ENCODE measurements around the gene DGKG. TPM values are rescaled to one million over a fixed set of nuclear protein-coding genes. Genes with fewer than 3 reads are reported as not detected.

The DGKG gene
- total RNA-seq, 1 donor from 2014 or later, result 0.04 TPM

- Mint-ChIP-seq H3K27me3 (ENCODE audit: low read depth) (peaks cover 98% of the 10 kb centered on the region), H3K4me3 (no peak overlapping the region), H3K4me1 (peaks cover 7% of the 10 kb centered on the region), H3K27ac (no peak overlapping the region), H3K36me3 (no peaks in the 10 kb centered on the region), H3K9me3 (no peaks in the 10 kb centered on the region)
- no peak for TF ChIP-seq CTCF (IDR thresholded peaks at IDR 0.05; ENCODE audit: unreplicated experiment)
- no peak for DNase-seq (ENCODE audit: low spot score in 2 of 2, unreplicated experiment in 2 of 2)
These were observed 3.4 kb upstream of the DGKG start for GRCh38 chr3:186365202-186365974.

GRCh38 chr3:186362988-186363387 is 954 bp upstream of the DGKG start:
- no peak overlapping the region for H3K4me3 Mint-ChIP-seq
- no peaks in the 10 kb centered on the region for H3K9me3 Mint-ChIP-seq
- no peak overlapping the region for H3K27ac Mint-ChIP-seq
- no peak for DNase-seq (ENCODE audit: low spot score in 2 of 2, unreplicated experiment in 2 of 2)
- peaks cover 7% of the 10 kb centered on the region for H3K4me1 Mint-ChIP-seq
- TF ChIP-seq CTCF (IDR thresholded peaks at IDR 0.05; ENCODE audit: unreplicated experiment), result no peak
- H3K27me3 Mint-ChIP-seq (ENCODE audit: low read depth), result peaks cover 99% of the 10 kb centered on the region
- H3K36me3 Mint-ChIP-seq, result no peaks in the 10 kb centered on the region

- H3K27ac Mint-ChIP-seq, result no peak overlapping the region
- H3K4me3 Mint-ChIP-seq, result peak overlapping the region; percentile 30
- no peaks in the 10 kb centered on the region for H3K9me3 Mint-ChIP-seq
- no peaks in the 10 kb centered on the region for H3K36me3 Mint-ChIP-seq
- H3K4me1 Mint-ChIP-seq, result peaks cover 7% of the 10 kb centered on the region
- peaks cover 98% of the 10 kb centered on the region for H3K27me3 Mint-ChIP-seq (ENCODE audit: low read depth)
- no peak for TF ChIP-seq CTCF (IDR thresholded peaks at IDR 0.05; ENCODE audit: unreplicated experiment)
- DNase-seq (ENCODE audit: low spot score in 2 of 2, unreplicated experiment in 2 of 2), result no peak
These were observed 456 bp upstream of the DGKG start for GRCh38 chr3:186362537-186362842.

GRCh38 chr3:186361246-186361761 is 730 bp downstream of the DGKG start:
- H3K9me3 Mint-ChIP-seq, result no peaks in the 10 kb centered on the region
- no peak for DNase-seq (ENCODE audit: low spot score in 2 of 2, unreplicated experiment in 2 of 2)
- peak overlapping the region; percentile 35 for H3K4me3 Mint-ChIP-seq
- no peaks in the 10 kb centered on the region for H3K36me3 Mint-ChIP-seq
- no peak overlapping the region for H3K27ac Mint-ChIP-seq
- H3K27me3 Mint-ChIP-seq (ENCODE audit: low read depth), result peaks cover 98% of the 10 kb centered on the region
- TF ChIP-seq CTCF (IDR thresholded peaks at IDR 0.05; ENCODE audit: unreplicated experiment), result no peak
- peaks cover 7% of the 10 kb centered on the region for H3K4me1 Mint-ChIP-seq

- Mint-ChIP-seq H3K4me3 (no peak overlapping the region), H3K4me1 (peaks cover 7% of the 10 kb centered on the region), H3K27me3 (ENCODE audit: low read depth) (peaks cover 98% of the 10 kb centered on the region), H3K9me3 (no peaks in the 10 kb centered on the region), H3K27ac (no peak overlapping the region), H3K36me3 (no peaks in the 10 kb centered on the region)
- DNase-seq (ENCODE audit: low spot score in 2 of 2, unreplicated experiment in 2 of 2), result no peak
- TF ChIP-seq CTCF (IDR thresholded peaks at IDR 0.05; ENCODE audit: unreplicated experiment), result no peak
These were observed 1.3 kb downstream of the DGKG start for GRCh38 chr3:186360779-186361178.
